ENCODE measurements around the gene GMPPA.

GRCh38 chr2:219473511-219473910, 25.2 kb upstream of the GMPPA start:
- TF ChIP-seq POLR2A (IDR thresholded peaks at IDR 0.05; ENCODE audit: low read depth) (no peak), CTCF (IDR thresholded peaks at IDR 0.05) (no peak)

Measured in esophagus muscularis mucosa (tissue), 3 donors.